NCI-H2029 treated with DMSO at 0.1 percent for 48 hours (cell line): Measurements from ENCODE around the gene H2BW2.
"Not testable (repeated sequence)": the region's sequence is repeated elsewhere in the genome, so short reads cannot be mapped to it uniquely, and the experiment has no call there.

Experiments
- DNase-seq: peaks from one replicate; lab custom pipeline; 2025; lab: John Stamatoyannopoulos, UW

The H2BW2 gene

GRCh38 chrX:104039689-104040505 lies at the start of gene H2BW2:
TSS of gene H2BW2 (plus strand) at chrX:104039956. CDS start at chrX:104039995, 39 bp downstream.
- DNase-seq, result no peak

DNA sequence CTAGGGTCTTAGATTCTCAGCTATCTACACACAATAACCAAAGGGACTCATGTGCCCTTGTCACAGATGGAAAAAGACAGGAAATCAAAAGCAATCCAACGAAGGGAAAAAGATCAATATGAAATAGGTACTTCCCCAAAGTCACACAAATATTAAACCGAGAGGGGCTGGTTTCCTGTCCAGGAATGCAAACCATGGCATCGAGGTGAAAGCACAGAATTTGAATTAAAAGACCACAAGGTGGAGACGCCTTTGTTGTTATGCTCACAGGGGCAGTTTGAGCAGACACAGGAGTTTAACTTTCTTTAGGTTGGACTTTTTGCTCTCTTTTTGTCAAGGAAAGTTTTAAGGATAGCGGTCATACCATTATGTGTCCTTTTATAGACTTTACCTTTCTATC lies 40.5 kb upstream of the H2BW2 start:
- no peak for DNase-seq

GRCh38 chrX:104008831-104009230 lies 30.9 kb upstream of the H2BW2 start:
- no peak for DNase-seq

DNA sequence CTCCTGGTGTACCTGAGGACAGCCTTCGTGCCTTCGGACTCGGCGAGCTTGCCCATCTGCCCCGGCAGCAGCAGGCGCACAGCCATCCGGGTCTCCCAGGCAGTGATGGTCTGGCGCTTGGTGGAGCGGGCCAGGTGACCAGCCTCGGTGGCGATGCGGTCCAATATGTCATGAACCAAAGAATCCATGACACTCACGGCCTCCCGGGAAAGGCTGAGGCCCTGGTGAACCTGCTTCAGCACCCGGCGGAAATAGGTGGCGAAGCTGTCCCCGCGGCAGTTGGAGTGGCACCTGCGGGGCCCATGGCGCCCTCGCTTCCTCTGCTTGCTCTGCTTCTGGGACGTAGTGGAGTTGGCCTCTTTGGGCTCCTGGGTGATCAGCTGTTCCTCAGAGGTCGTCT lies 26.6 kb upstream of the H2BW2 start:
- no peak for DNase-seq

- DNase-seq, result no peak
These were observed 26.1 kb upstream of the H2BW2 start, which contains the start of gene H2BW1 for GRCh38 chrX:104013606-104014005. TSS of gene H2BW1 (minus strand) at chrX:104013708. CDS start at chrX:104013576, 132 bp downstream.

DNA sequence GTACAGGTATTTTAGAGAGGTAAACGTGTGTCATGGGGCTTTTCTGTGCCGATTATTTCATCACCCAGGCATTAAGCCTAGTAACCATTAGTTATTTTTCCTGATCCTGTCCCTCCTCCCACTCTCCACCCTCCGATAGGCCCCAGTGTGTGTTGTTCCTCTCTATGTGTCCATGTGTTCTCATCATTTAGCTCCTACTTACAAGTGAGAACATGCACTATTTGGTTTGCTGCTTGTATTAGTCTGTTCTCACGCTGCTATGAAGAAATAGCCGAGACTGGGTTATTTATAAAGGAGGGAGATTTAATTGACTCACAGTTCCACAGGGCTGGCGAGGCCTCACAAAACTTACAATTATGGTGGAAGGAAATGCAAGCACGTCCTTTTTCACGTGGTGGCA lies 24.2 kb upstream of the H2BW2 start:
- not testable (repeated sequence) for DNase-seq

DNA sequence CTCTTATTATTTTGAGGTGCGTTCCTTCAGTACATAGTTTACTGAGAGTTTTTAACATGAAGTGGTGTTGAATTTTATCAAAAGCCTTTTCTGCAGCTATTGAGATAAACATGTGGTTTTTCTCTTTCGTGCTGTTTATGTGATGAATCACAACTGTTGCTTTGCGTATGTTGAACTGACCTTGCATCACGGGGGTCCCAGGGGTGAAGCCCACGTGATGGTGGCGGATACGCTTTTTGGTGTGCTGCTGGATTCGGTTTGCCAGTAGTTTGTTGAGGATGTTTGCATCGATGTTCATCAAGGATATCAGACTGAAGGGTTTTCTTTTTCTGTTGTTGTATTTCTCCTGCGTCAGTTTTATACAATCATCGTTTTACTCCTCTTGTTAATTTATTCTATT lies 21.6 kb upstream of the H2BW2 start:
- no peak for DNase-seq

DNA sequence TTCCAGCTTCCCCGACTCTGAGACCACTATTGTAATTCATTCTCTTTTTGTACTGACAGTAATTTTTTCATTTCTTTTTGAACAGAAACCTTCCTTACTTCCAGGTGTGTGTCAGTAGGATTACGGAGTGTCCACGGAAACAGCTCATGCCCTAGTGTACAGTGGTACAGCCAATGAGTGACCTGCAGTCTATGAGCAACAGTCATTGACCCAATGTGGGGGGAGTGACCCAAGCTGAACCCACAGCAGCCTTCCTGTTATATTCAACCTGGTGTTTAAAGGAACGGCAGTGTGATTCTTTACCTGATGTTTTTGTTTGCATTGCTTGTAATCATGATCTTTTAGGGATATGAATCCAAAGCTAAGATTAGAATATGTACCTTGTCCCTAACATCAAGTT lies 1.2 kb downstream of the H2BW2 start:
- DNase-seq, result no peak

DNA sequence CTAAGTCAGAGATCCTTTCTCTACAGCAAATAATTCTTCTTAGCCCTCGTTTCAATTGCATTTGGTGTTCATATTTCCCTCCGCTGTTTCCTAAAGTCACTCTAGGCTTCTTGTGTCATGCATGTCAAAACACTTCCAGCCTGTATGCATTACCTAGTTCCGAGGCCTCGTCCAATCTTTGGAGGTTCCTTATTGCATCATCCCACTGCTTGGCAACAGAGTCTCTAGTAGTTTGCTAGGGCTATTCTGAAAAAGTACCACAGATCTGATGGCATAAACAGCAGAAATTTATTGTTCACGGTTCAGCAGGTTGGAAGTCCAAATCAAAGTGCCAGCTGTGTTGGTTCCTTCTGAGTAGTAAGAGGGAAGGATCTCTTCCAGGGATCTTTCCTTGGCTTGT lies 5.9 kb downstream of the H2BW2 start:
- DNase-seq, result no peak

DNA sequence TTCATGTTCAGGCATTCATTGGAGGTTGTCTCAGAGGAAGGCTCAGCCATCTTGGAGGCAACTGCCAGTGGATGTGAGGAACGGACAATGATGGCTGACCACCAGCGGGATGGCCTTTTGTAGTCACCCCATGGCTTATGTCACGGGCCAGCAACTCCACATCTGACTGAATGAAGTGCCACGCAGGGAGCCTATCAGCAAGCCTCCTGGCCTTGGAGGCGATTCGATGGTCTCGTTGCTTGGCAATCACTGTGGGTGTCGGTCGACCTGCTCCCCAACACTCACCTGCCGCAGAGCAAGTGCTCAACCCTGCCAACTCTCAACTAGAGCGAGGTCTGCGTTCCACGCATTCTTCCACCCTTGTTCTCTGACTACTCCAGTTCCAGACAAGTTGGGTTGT lies 7.4 kb downstream of the H2BW2 start:
- no peak for DNase-seq

GRCh38 chrX:104054956-104055355 lies 15.2 kb downstream of the H2BW2 start:
- DNase-seq, result not testable (repeated sequence)

DNA sequence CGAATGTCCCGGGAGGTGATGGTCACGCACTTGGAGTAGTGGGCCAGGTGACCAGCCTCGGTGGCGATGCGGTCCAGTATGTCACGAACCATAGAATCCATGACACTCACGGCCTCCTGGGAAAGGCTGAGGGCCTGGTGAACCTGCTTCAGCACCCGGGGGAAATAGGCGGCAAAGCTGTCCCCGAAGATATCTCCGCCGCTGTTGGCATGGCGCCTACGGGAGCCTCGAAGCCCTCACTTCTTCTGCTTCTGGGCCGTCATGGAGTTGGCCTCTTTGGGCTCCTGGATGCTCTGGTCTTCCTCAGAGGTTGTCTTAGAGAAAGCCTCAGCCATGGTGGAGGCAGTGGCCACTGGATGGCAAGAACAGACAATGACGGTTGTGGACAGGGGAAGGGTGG lies 22.9 kb downstream of the H2BW2 start:
- DNase-seq, result not testable (repeated sequence)

GRCh38 chrX:104075778-104076445 lies 36.2 kb downstream of the H2BW2 start, which contains the start of gene TMSB15C:
TSS of gene TMSB15C (minus strand) at chrX:104076236.
- DNase-seq, result not testable (repeated sequence)

- not testable (repeated sequence) for DNase-seq
These were observed 38.1 kb downstream of the H2BW2 start for GRCh38 chrX:104077854-104078253.

DNA sequence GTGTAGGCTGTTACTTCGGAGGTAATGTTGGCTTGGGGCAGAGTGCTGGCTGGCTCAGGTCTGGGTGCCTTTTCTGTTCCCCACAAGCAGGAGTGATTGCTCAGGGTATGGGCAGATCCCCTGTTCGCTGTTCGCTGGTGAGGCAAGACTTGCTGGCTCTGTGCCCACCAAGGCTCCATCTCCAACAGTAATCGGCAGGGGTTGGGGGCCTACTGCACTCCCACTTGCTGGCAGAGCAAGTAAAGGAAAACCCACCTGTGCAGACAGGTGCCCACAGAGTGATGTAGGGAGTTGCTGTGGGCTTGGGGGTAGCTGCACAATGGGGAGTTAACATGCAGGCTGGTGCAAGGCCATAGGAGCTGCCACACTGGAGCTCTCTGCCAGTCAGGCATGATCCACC lies 44.3 kb downstream of the H2BW2 start:
- no peak for DNase-seq

- DNase-seq, result no peak
These were observed 45.0 kb downstream of the H2BW2 start for GRCh38 chrX:104084534-104085277.

DNA sequence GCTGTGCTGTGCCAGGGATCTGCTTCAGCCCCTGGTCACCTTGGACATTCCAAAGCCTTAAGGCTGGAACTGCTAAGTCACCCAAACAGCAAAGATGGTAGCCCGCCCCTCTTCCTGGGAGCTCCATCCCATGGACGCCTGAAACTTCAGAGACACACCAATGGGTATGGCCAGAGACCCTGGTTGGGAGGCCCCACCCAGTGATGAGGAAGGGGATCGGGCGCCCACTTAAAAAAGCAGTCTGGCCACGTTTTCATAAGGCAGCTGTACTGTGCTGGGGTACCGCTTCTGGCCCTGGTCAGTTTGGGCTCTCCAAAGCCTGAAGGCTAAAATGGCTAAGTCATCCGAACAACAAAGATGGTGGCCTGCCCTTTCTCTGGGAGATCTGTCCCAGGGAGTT lies 45.7 kb downstream of the H2BW2 start:
- no peak for DNase-seq

GRCh38 chrX:104085919-104086318 lies 46.2 kb downstream of the H2BW2 start:
- no peak for DNase-seq
